NB4 (cell line): ENCODE results near the gene PRSS37.

ENCODE experiments used
- CTCF ChIP-seq: IDR thresholded peaks from one replicate; pipeline ENCODE4 v1.5.1; 2012; ENCODE audit warnings: low read depth, low read length
- POLR2A ChIP-seq: IDR thresholded peaks from 2 replicates; pipeline ENCODE4 v1.6.1; 2011; ENCODE audit warnings: mild to moderate bottlenecking; ENCODE audit not compliant: insufficient read length; ENCODE audit errors: extremely low read depth

GRCh38 chr7:141884539-141885225 is 43.4 kb upstream of the PRSS37 start:
- TF ChIP-seq CTCF (no peak), POLR2A (no peak)
